NT2/D1 (cell line): ENCODE data around the gene MACIR.

Source experiments
- SUZ12 ChIP-seq: IDR thresholded peaks from 2 replicates; pipeline ENCODE4 v1.6.1; 2011; ENCODE audit not compliant: insufficient read length, insufficient read depth; ENCODE audit errors: extremely low read depth
- YY1 ChIP-seq: IDR thresholded peaks from 2 replicates; pipeline ENCODE4 v1.6.1; 2011; ENCODE audit not compliant: insufficient read length, insufficient read depth
- ZNF274 ChIP-seq: IDR thresholded peaks from 2 replicates; pipeline ENCODE4 v1.6.1; 2011; ENCODE audit warnings: mild to moderate bottlenecking, low read depth, low read length

- no peak for TF ChIP-seq ZNF274
- TF ChIP-seq SUZ12: no peak
- TF ChIP-seq YY1: no peak
These were observed 68.9 kb downstream of the MACIR start for GRCh38 chr5:103327451-103327850.
